SK-N-SH treated with all-trans-retinoic acid at 6 μM for 48 hours (cell line): ENCODE data around the gene DDX54.

Experiments
- PPARA ChIP-seq: fragments of 250-450 bp; sonication (Bioruptor Pico); IDR thresholded peaks from 2 replicates; pipeline ENCODE4 v1.5.0; 2020; ENCODE audit warnings: mild to moderate bottlenecking, borderline replicate concordance
- TCF4 ChIP-seq: fragments of 250-450 bp; sonication (Bioruptor Pico); IDR thresholded peaks from 2 replicates; pipeline ENCODE4 v1.8.0; 2021; ENCODE audit warnings: mild to moderate bottlenecking, moderate library complexity, borderline replicate concordance
- TOX ChIP-seq: fragments of 250-450 bp; sonication (Bioruptor Pico); IDR thresholded peaks from 2 replicates; pipeline ENCODE4 v1.8.0; 2021; ENCODE audit warnings: mild to moderate bottlenecking, moderate library complexity, borderline replicate concordance
- ZNF565 ChIP-seq: fragments of 450-650 bp; formaldehyde crosslinking; conservative IDR thresholded peaks from 2 replicates; pipeline ENCODE4 v1.5.0; 2020; ENCODE audit warnings: low read depth, mild to moderate bottlenecking, moderate library complexity
- TF ChIP-seq, protein P1 (sequence below): fragments of 250-450 bp; sonication (Bioruptor Pico); IDR thresholded peaks from 2 replicates; pipeline ENCODE4 v1.5.1; 2021; ENCODE audit warnings: mild to moderate bottlenecking, moderate library complexity

DNA sequence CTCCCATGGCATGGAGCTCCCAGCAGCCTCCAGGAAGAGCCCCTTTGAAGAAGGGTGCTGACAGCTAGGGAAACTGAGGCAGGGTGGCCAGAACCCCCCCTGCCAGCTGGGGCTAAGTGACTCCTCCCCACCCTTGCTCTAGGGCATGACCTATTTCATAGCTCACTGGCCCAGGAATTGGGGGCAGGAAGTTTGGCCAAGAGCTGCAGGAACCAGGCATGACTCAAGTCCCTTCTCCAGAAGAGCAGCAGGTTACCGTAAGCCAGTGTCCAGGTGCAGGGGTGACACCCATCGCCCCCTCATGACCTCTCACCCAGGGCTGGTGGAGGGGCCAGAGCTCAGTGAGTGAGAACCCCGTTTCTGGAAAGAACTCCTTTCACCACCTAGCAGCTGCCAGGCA is 51.6 kb downstream of the DDX54 start:
- no peak for TF ChIP-seq ZNF565 (CRISPR knock-in tag)
- TF ChIP-seq, protein P1, sequence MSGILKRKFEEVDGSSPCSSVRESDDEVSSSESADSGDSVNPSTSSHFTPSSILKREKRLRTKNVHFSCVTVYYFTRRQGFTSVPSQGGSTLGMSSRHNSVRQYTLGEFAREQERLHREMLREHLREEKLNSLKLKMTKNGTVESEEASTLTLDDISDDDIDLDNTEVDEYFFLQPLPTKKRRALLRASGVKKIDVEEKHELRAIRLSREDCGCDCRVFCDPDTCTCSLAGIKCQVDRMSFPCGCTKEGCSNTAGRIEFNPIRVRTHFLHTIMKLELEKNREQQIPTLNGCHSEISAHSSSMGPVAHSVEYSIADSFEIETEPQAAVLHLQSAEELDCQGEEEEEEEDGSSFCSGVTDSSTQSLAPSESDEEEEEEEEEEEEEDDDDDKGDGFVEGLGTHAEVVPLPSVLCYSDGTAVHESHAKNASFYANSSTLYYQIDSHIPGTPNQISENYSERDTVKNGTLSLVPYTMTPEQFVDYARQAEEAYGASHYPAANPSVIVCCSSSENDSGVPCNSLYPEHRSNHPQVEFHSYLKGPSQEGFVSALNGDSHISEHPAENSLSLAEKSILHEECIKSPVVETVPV (CRISPR knock-in tag) = no peak
- TF ChIP-seq TCF4 (CRISPR knock-in tag) = no peak
- TF ChIP-seq TOX (CRISPR knock-in tag) = no peak
- TF ChIP-seq PPARA = no peak
